ENCODE data around the gene SPATA2L.

Gene SPATA2L

DNA sequence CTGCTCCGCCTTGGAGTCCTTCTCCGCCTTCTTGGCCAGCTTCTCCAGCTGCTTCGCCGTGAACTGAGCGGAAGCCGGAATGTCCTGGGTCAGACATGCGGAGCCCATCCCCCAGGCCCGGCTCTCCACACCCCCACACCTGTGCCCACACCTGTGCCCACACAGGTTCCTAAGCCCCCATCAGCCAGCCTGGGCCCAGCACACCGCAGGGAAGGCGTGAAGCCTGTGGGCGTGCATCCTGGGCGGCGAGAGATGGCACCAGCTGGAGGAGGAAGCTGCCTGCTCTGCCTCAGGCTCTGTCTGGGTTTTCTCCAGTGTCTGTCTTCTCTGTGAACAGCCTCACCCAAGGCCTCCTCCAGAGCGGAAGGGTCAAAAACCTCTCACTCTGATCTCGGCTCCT lies 49.9 kb downstream of the SPATA2L start:
- no peak overlapping the region for H3K4me3 ChIP-seq (replicated peaks; ENCODE audit: low read depth, low read length)
- TF ChIP-seq CTCF (IDR thresholded peaks at IDR 0.05; ENCODE audit: low read depth, low read length, missing control alignments), result no peak
- DNase-seq (ENCODE audit: extremely low read depth, low read depth), result no peak

DNA sequence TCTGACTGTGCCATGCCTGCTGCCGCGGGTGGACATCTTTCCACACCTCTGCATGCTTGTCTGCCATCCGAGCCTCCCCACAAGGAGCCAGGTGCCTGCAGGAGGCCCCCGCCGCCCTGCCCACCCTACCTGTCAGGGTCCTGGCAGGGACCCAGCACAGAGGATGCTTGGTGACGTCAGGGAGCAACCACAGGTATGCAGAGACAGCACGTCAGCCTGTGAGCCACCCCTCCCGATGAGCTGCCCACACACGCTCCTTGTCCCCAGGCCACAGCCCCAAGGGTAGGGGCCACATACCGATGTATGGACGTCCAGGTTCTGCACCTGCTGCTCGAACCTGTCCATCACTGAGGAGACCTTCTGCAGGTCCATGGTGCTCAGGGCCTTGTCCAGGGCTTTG lies 54.6 kb downstream of the SPATA2L start:
- TF ChIP-seq CTCF (IDR thresholded peaks at IDR 0.05; ENCODE audit: low read depth, low read length, missing control alignments), result no peak

More for the DNA sequence above, 54.6 kb downstream of the SPATA2L start:
- no peak for DNase-seq (ENCODE audit: extremely low read depth, low read depth)
- no peak overlapping the region for H3K4me3 ChIP-seq (replicated peaks; ENCODE audit: low read depth, low read length)

Measured in HFF-Myc (cell line).